ACHN (cell line): ENCODE measurements around the gene MBOAT1.
"Not testable (repeated sequence)": the region's sequence is repeated elsewhere in the genome, so short reads cannot be mapped to it uniquely, and the experiment has no call there.

Experiments used
- DNase-seq: peaks from one replicate; pipeline ENCODE4 v3.0.0-alpha.2; 2015
- in situ Hi-C: cut with HindIII; loops from 2 replicates; pipeline ENCODE4 v1.10.0; 2017; ENCODE audit warnings: low sequenced_read_pairs, low pct_ligation_motif_present, low pct_unique_long_range_greater_than_20kb

The MBOAT1 gene

GRCh38 chr6:20156824-20157223 lies 55.4 kb downstream of the MBOAT1 start:
- in situ Hi-C loops = no loop called here
- no peak for DNase-seq

GRCh38 chr6:20154753-20155152 lies 57.5 kb downstream of the MBOAT1 start:
- no peak for DNase-seq
- in situ Hi-C loops = no loop called here

- in situ Hi-C loops = no loop called here
- DNase-seq = no peak
Measured at GRCh38 chr6:20153194-20153593, 59.1 kb downstream of the MBOAT1 start.

- in situ Hi-C loops = no loop called here
- DNase-seq = no peak
Measured at GRCh38 chr6:20148433-20148832, 63.8 kb downstream of the MBOAT1 start.

GRCh38 chr6:20147469-20147868 lies 64.8 kb downstream of the MBOAT1 start:
- DNase-seq = no peak
- in situ Hi-C loops = no loop called here

- DNase-seq, in situ Hi-C loops: not testable (repeated sequence)
Measured at GRCh38 chr6:20146831-20147230, 65.4 kb downstream of the MBOAT1 start.

- no peak for DNase-seq
- in situ Hi-C loops = no loop called here
Measured at GRCh38 chr6:20146291-20146690, 66.0 kb downstream of the MBOAT1 start.

- in situ Hi-C loops = no loop called here
- DNase-seq = no peak
Measured at GRCh38 chr6:20142866-20143265, 69.4 kb downstream of the MBOAT1 start.

- DNase-seq = no peak
- in situ Hi-C loops = no loop called here
Measured at GRCh38 chr6:20141931-20142330, 70.3 kb downstream of the MBOAT1 start.

- in situ Hi-C loops, DNase-seq: not testable (repeated sequence)
Measured at GRCh38 chr6:20139127-20139963, 72.9 kb downstream of the MBOAT1 start.

- in situ Hi-C loops = no loop called here
- no peak for DNase-seq
Measured at GRCh38 chr6:20137837-20138236, 74.4 kb downstream of the MBOAT1 start.

GRCh38 chr6:20137240-20137639 lies 75.0 kb downstream of the MBOAT1 start:
- in situ Hi-C loops = no loop called here
- no peak for DNase-seq

- in situ Hi-C loops = no loop called here
Measured at GRCh38 chr6:20135677-20136268, 76.5 kb downstream of the MBOAT1 start.

GRCh38 chr6:20134613-20135012 lies 77.7 kb downstream of the MBOAT1 start:
- in situ Hi-C loops = no loop called here

More at GRCh38 chr6:20135677-20136268, 76.5 kb downstream of the MBOAT1 start:
- DNase-seq = no peak

GRCh38 chr6:20129290-20130088 lies 82.8 kb downstream of the MBOAT1 start:
- in situ Hi-C loops = no loop called here

More at GRCh38 chr6:20134613-20135012, 77.7 kb downstream of the MBOAT1 start:
- no peak for DNase-seq

GRCh38 chr6:20128018-20128417 lies 84.3 kb downstream of the MBOAT1 start:
- no peak for DNase-seq
- in situ Hi-C loops = no loop called here

More at GRCh38 chr6:20129290-20130088, 82.8 kb downstream of the MBOAT1 start:
- DNase-seq = no peak

- in situ Hi-C loops = no loop called here
- DNase-seq = peak; percentile 57
Measured at GRCh38 chr6:20126789-20127653, 85.2 kb downstream of the MBOAT1 start.

GRCh38 chr6:20126102-20126752 lies 86.0 kb downstream of the MBOAT1 start:
- in situ Hi-C loops = no loop called here
- no peak for DNase-seq
